H1 (cell line): Measurements from ENCODE around the gene WDFY1. TPM values are rescaled to one million over a fixed set of nuclear protein-coding genes. Genes with fewer than 3 reads are reported as not detected.

Source experiments
- CTCF ChIA-PET: fragments of 300-600 bp; sonication (Branson Sonifier 250); formaldehyde crosslinking; loops from one replicate; lab custom pipeline; 2021; ENCODE audit not compliant: partially characterized antibody; lab: Charles Lee
- POLR2A ChIA-PET: fragments of 300-600 bp; sonication (Branson Sonifier 250); formaldehyde crosslinking; loops from one replicate; lab custom pipeline; 2021; ENCODE audit warnings: inconsistent platforms; ENCODE audit not compliant: partially characterized antibody; lab: Charles Lee
- DNase-seq, 2 experiments: peaks; one replicate each; pipeline versions ENCODE4 v3.0.0 to v3.0.0-alpha.2; 2010 to 2022; ENCODE audit warnings: low spot score in 2 of 2, low read depth in 1 of 2, mixed read lengths in 1 of 2
- FAIRE-seq: peaks from 2 replicates; lab custom pipeline; 2011; peaks lifted over from hg19 to GRCh38; lab: Jason Lieb, UNC
- H2AFZ ChIP-seq: 2 replicates; pipeline ENCODE4 v1.8.1; 2012; ENCODE audit warnings: low read length, inconsistent platforms
- H2AK5ac ChIP-seq: 2 replicates; pipeline ENCODE4 v1.6.1; 2013; ENCODE audit warnings: low read depth, low read length
- H2BK120ac ChIP-seq: replicated peaks from 2 replicates; pipeline ENCODE3; 2013; ENCODE audit warnings: low read depth, low read length, inconsistent platforms
- H2BK12ac ChIP-seq: 2 replicates; pipeline ENCODE4 v1.6.1; 2013; ENCODE audit warnings: low read depth, low read length
- H2BK15ac ChIP-seq: 2 replicates; pipeline ENCODE4 v1.6.1; 2013; ENCODE audit warnings: low read length
- H2BK20ac ChIP-seq: 2 replicates; pipeline ENCODE4 v1.6.1; 2013; ENCODE audit warnings: low read length
- H2BK5ac ChIP-seq: 2 replicates; pipeline ENCODE4 v1.6.1; 2013; ENCODE audit warnings: low read depth, low read length
- H3K14ac ChIP-seq: 2 replicates; pipeline ENCODE4 v1.6.1; 2013; ENCODE audit warnings: inconsistent platforms; ENCODE audit not compliant: insufficient read length
- H3K18ac ChIP-seq: 2 replicates; pipeline ENCODE4 v1.6.1; 2013; ENCODE audit warnings: low read length; ENCODE audit errors: extremely low read depth
- H3K23ac ChIP-seq: 2 replicates; pipeline ENCODE4 v1.6.1; 2013; ENCODE audit warnings: inconsistent platforms; ENCODE audit not compliant: insufficient read length
- H3K23me2 ChIP-seq: 2 replicates; pipeline ENCODE4 v1.6.1; 2013; ENCODE audit warnings: low read depth, low read length
- H3K27ac ChIP-seq: 2 replicates; pipeline ENCODE4 v1.6.1; 2011; ENCODE audit warnings: low read depth, low read length, inconsistent platforms
- H3K27me3 ChIP-seq, 4 experiments: replicated peaks in 1 of 4; 1 replicate in 1 of 4; 2 replicates in 3 of 4; pipeline versions ENCODE4 v1.6.1 to v1.8.1; 2011 to 2013; ENCODE audit warnings: low read length in 3 of 4, mild to moderate bottlenecking in 3 of 4, inconsistent platforms in 2 of 4, mixed read lengths in 2 of 4, moderate library complexity in 1 of 4; ENCODE audit not compliant: control insufficient read depth in 3 of 4, insufficient read depth in 3 of 4; ENCODE audit errors: extremely low read depth in 1 of 4
- H3K36me3 ChIP-seq, 4 experiments: 2 replicates each; pipeline versions ENCODE4 v1.6.1 to v1.8.1; 2011 to 2013; ENCODE audit warnings: mild to moderate bottlenecking in 4 of 4, low read length in 3 of 4, moderate library complexity in 2 of 4, control low read depth in 1 of 4, inconsistent platforms in 1 of 4; ENCODE audit not compliant: insufficient read depth in 4 of 4, control insufficient read depth in 2 of 4
- H3K4ac ChIP-seq: replicated peaks from 2 replicates; pipeline ENCODE3; 2013; ENCODE audit warnings: low read length, low read depth, mixed read lengths, inconsistent platforms; ENCODE audit not compliant: insufficient read length
- H3K4me1 ChIP-seq, 4 experiments: replicated peaks in 1 of 4; 1 replicate in 1 of 4; 2 replicates in 3 of 4; pipeline versions ENCODE4 v1.6.1 to v1.8.1; 2011 to 2013; ENCODE audit warnings: low read length in 3 of 4, inconsistent platforms in 2 of 4, mixed read lengths in 1 of 4; ENCODE audit not compliant: insufficient read depth in 4 of 4, control insufficient read depth in 3 of 4
- H3K4me2 ChIP-seq, 2 experiments: 2 replicates each; pipeline versions ENCODE4 v1.6.1 to v1.8.1; 2011 to 2013; ENCODE audit warnings: low read depth in 2 of 2, low read length in 2 of 2, control low read depth in 1 of 2, inconsistent platforms in 1 of 2, mild to moderate bottlenecking in 1 of 2; ENCODE audit not compliant: insufficient read depth in 1 of 2
- H3K4me3 ChIP-seq, 4 experiments: fragments of 200-600, 300-600 bp in 1 of 4; sonication (generic), shearing (Covaris generic), sonication (Bioruptor Twin) in 1 of 4; 2 replicates each; pipeline versions ENCODE4 v1.5.1 to v1.8.1; 2011 to 2016; ENCODE audit warnings: low read length in 4 of 4, low read depth in 3 of 4, control low read depth in 2 of 4, inconsistent platforms in 2 of 4, mild to moderate bottlenecking in 2 of 4, mixed read lengths in 1 of 4, moderate library complexity in 1 of 4; ENCODE audit not compliant: insufficient read depth in 2 of 4; ENCODE audit errors: extremely low read depth in 1 of 4
- H3K56ac ChIP-seq: replicated peaks from 2 replicates; pipeline ENCODE3; 2013; ENCODE audit warnings: low read depth, mild to moderate bottlenecking, mixed read lengths, low read length, inconsistent platforms; ENCODE audit not compliant: insufficient read length
- H3K79me1 ChIP-seq: 2 replicates; pipeline ENCODE4 v1.6.1; 2013; ENCODE audit warnings: low read depth, low read length, control low read depth
- H3K79me2 ChIP-seq, 2 experiments: 2 replicates each; pipeline versions ENCODE4 v1.6.1 to v1.8.1; 2012 to 2013; ENCODE audit warnings: low read length in 2 of 2, mild to moderate bottlenecking in 2 of 2, inconsistent platforms in 1 of 2; ENCODE audit not compliant: insufficient read depth in 2 of 2, control insufficient read depth in 1 of 2
- H3K9ac ChIP-seq, 4 experiments: replicated peaks in 1 of 4; 1 replicate in 1 of 4; 2 replicates in 3 of 4; pipeline versions ENCODE4 v1.6.1 to v1.8.1; 2011 to 2013; ENCODE audit warnings: low read depth in 3 of 4, low read length in 3 of 4, control low read depth in 2 of 4, mild to moderate bottlenecking in 2 of 4, moderate library complexity in 2 of 4, inconsistent platforms in 1 of 4; ENCODE audit errors: extremely low read depth in 1 of 4
- H3K9me3 ChIP-seq, 2 experiments: 2 replicates each; pipeline versions ENCODE4 v1.6.1 to v1.8.1; 2012 to 2013; ENCODE audit warnings: mild to moderate bottlenecking in 2 of 2, moderate library complexity in 2 of 2, control low read depth in 1 of 2, inconsistent platforms in 1 of 2, low read depth in 1 of 2, low read length in 1 of 2, mixed read lengths in 1 of 2; ENCODE audit not compliant: insufficient read depth in 2 of 2
- H4K20me1 ChIP-seq, 2 experiments: replicated peaks in 1 of 2; 2 replicates each; pipeline versions ENCODE3 to v1.8.1; 2011 to 2013; ENCODE audit warnings: inconsistent platforms in 2 of 2, low read length in 2 of 2, mild to moderate bottlenecking in 1 of 2; ENCODE audit not compliant: insufficient read depth in 2 of 2, control insufficient read depth in 1 of 2
- H4K5ac ChIP-seq: 2 replicates; pipeline ENCODE4 v1.6.1; 2013; ENCODE audit warnings: low read length, low read depth, mixed read lengths, inconsistent platforms; ENCODE audit not compliant: insufficient read length
- H4K8ac ChIP-seq: 2 replicates; pipeline ENCODE4 v1.8.0; 2013; ENCODE audit warnings: mild to moderate bottlenecking, moderate library complexity, low read length, inconsistent platforms; ENCODE audit not compliant: insufficient read depth; ENCODE audit errors: extremely low read depth
- H4K91ac ChIP-seq: replicated peaks from 2 replicates; pipeline ENCODE3; 2013; ENCODE audit warnings: low read length, mixed read lengths, inconsistent platforms; ENCODE audit not compliant: insufficient read length
- KDM4A ChIP-seq: IDR thresholded peaks from one replicate; pipeline ENCODE4 v1.7.1; 2012; ENCODE audit warnings: low read depth, mild to moderate bottlenecking, moderate library complexity, low read length, inconsistent platforms; ENCODE audit not compliant: severe bottlenecking
- POLR2A ChIP-seq, 2 experiments: IDR thresholded peaks; 1 replicate in 1 of 2; 2 replicates in 1 of 2; pipeline ENCODE4 v1.6.1; 2011; ENCODE audit warnings: low read depth in 2 of 2, low read length in 2 of 2, mild to moderate bottlenecking in 2 of 2; ENCODE audit errors: control extremely low read depth in 1 of 2
- SIX5 ChIP-seq: IDR thresholded peaks from 2 replicates; pipeline ENCODE4 v1.6.1; 2011; ENCODE audit warnings: mild to moderate bottlenecking, low read depth, low read length
- WGBS, 2 experiments: shearing (Covaris generic) in 1 of 2; methylation state at CpG; one replicate each; pipeline versions ENCODE4 v1.1.6 to v1.1.7; 2013 to 2015; ENCODE audit warnings: low lambda C conversion rate in 2 of 2, mixed read lengths in 2 of 2, inconsistent platforms in 1 of 2, low coverage in 1 of 2, missing lambda C conversion rate in 1 of 2; ENCODE audit not compliant: insufficient replicate concordance in 2 of 2, insufficient coverage in 1 of 2, insufficient read length in 1 of 2; ENCODE audit errors: extremely low coverage in 1 of 2, missing lambda C conversion rate in 1 of 2; 5-methylcytosine and 5-hydroxymethylcytosine counted together
- polyA plus RNA-seq, 7 experiments: library from polyadenylated mRNA; depleted of rRNA in 3 of 7; stranded (reverse) in 5 of 7; unstranded in 2 of 7; fragments of >200 nt in 5 of 7; fragments of 200-250 nt in 2 of 7; gene quantifications; 1 replicate in 5 of 7; 2 replicates in 1 of 7; 4 replicates in 1 of 7; pipeline versions ENCODE4 v1.2.1 to v1.2.3, GENCODE V29; 2011 to 2013; ENCODE audit warnings: missing spikeins in 2 of 7, mixed read lengths in 2 of 7
- total RNA-seq: library from RNA; stranded (reverse); fragmentation: NEBNext Ultra II Directional; extraction: Animal tissue kit (Norgen Biotek cat#: 25700); gene quantifications from 2 replicates; pipeline ENCODE4 v1.2.1, GENCODE V29; 2021

Gene WDFY1
- total and polyA plus RNA-seq, 2 of the 8 experiments (the other 6 are each of a cell fraction or from before 2014, with no cell fraction given) = 68.4 to 94.7 TPM

- H3K4me3 ChIP-seq = no peak overlapping the region
- no peak overlapping the region for H2BK12ac ChIP-seq
These were observed 54.4 kb downstream of the WDFY1 start for GRCh38 chr2:223890721-223891120.

More at GRCh38 chr2:223890721-223891120, 54.4 kb downstream of the WDFY1 start:
- H3K79me2 ChIP-seq = no peaks in the 10 kb centered on the region
- no peak overlapping the region for H4K5ac ChIP-seq
- ChIA-PET POLR2A (interaction anchor here (1.1 kb wide), 1 partner anchor 54 kb away, joined by 3 read pairs; the partner anchor contains the start of gene WDFY1), CTCF (interaction anchor here (1.2 to 1.6 kb wide), 2 partner anchors 9 to 32 kb away, joined by 3 to 5 read pairs; no protein-coding TSS in a partner anchor)
- H3K14ac ChIP-seq = no peak overlapping the region
- H2AFZ ChIP-seq = no peak overlapping the region
- DNase-seq (no peak), FAIRE-seq (no peak)
- H2BK15ac ChIP-seq = no peak overlapping the region
- no peak for TF ChIP-seq SIX5
- TF ChIP-seq KDM4A = no peak
- no peak for TF ChIP-seq POLR2A (IDR thresholded peaks at IDR 0.05; ENCODE audit: control extremely low read depth in 1 of 2, low read depth in 2 of 2, low read length in 2 of 2)
- H3K4me2 ChIP-seq = no peak overlapping the region
- no peaks in the 10 kb centered on the region for H4K20me1 ChIP-seq
- no peak overlapping the region for H2BK5ac ChIP-seq
- H3K56ac ChIP-seq = no peak overlapping the region
- no peak overlapping the region for H3K27ac ChIP-seq
- 72% methylated on average over 4 of the region's 4 CpGs; no CpG with 5 or more reads in 1 of the 2 experiments for WGBS, 2 experiments
- H3K79me1 ChIP-seq = no peaks in the 10 kb centered on the region
- no peaks in the 10 kb centered on the region for H3K4me1 ChIP-seq
- H3K4ac ChIP-seq = no peak overlapping the region
- H3K23me2 ChIP-seq = no peaks in the 10 kb centered on the region
- no peaks in the 10 kb centered on the region for H3K27me3 ChIP-seq
- no peak overlapping the region for H3K23ac ChIP-seq
- H3K9ac ChIP-seq = no peak overlapping the region
- H2BK20ac ChIP-seq = no peak overlapping the region
- no peak overlapping the region for H2BK120ac ChIP-seq
- H3K36me3 ChIP-seq = peaks cover 4 to 55% (median 25%) of the 10 kb centered on the region in 4 experiments; a peak in 7 of 8 replicates
- no peak overlapping the region for H4K91ac ChIP-seq
- H3K18ac ChIP-seq = no peak overlapping the region
- H3K9me3 ChIP-seq = no peaks in the 10 kb centered on the region
- H4K8ac ChIP-seq = no peak overlapping the region
- no peak overlapping the region for H2AK5ac ChIP-seq
